ENCODE data around the gene NINJ1.

DNA sequence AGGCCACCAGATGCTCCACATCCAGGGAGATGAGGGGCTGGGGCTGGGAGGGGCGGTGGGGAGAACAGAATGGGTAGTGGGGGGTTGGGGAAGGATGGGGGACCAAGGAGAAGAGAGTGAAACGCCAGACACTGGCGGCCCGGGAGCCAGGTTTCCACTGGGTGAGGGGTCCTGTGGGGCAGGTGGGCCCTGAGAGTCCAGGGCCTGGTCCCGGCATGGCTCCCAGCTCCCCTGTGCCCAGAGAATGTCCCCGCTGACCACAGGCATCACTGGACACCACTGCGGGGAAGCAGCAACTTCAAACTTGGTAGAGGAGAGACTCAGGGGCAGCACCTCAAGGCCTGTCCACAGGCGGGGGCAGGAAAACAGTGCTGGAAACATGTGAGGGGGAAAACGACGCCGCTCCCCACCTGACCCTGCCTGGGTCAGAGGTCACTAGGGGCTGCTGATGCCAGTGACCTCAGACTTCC is 13.2 kb downstream of the NINJ1 start:
- no peak for TF ChIP-seq EZH2 (IDR thresholded peaks at IDR 0.05; ENCODE audit: borderline replicate concordance, low read length)
- TF ChIP-seq, protein P1, sequence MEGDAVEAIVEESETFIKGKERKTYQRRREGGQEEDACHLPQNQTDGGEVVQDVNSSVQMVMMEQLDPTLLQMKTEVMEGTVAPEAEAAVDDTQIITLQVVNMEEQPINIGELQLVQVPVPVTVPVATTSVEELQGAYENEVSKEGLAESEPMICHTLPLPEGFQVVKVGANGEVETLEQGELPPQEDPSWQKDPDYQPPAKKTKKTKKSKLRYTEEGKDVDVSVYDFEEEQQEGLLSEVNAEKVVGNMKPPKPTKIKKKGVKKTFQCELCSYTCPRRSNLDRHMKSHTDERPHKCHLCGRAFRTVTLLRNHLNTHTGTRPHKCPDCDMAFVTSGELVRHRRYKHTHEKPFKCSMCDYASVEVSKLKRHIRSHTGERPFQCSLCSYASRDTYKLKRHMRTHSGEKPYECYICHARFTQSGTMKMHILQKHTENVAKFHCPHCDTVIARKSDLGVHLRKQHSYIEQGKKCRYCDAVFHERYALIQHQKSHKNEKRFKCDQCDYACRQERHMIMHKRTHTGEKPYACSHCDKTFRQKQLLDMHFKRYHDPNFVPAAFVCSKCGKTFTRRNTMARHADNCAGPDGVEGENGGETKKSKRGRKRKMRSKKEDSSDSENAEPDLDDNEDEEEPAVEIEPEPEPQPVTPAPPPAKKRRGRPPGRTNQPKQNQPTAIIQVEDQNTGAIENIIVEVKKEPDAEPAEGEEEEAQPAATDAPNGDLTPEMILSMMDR (IDR thresholded peaks at IDR 0.05; ENCODE audit: low read length) = no peak

Data from OCI-LY1 (cell line).